ENCODE measurements around the gene CYP39A1. TPM values are rescaled to one million over a fixed set of nuclear protein-coding genes. Genes with fewer than 3 reads are reported as not detected.

The CYP39A1 gene
- total and polyA plus RNA-seq, 2 of the 13 experiments (the other 11 are each of a cell fraction or from before 2014, with no cell fraction given) = 0.13 TPM; not detected in 1

GRCh38 chr6:46575530-46575929, 77.1 kb downstream of the CYP39A1 start (continued):
- TF ChIP-seq ZNF710 (CRISPR knock-in tag; IDR thresholded peaks at IDR 0.05; ENCODE audit: borderline replicate concordance) (no peak), RBFOX2 (IDR thresholded peaks at IDR 0.05; ENCODE audit: low read depth, low read length) (no peak), HOXA3 (CRISPR knock-in tag; IDR thresholded peaks at IDR 0.05) (no peak), ZNF776 (CRISPR knock-in tag; IDR thresholded peaks at IDR 0.05) (no peak), SRY (CRISPR knock-in tag; IDR thresholded peaks at IDR 0.05) (no peak), RNF2 (conservative IDR thresholded peaks at IDR 0.05; ENCODE audit: low read depth) (no peak), DBP (CRISPR knock-in tag; IDR thresholded peaks at IDR 0.05; ENCODE audit: not compliant biosample characterization) (no peak), U2AF1 (optimal IDR thresholded peaks at IDR 0.05; ENCODE audit: low read depth, low read length) (no peak), ZNF687 (CRISPR knock-in tag; IDR thresholded peaks at IDR 0.05) (no peak)

Data from HepG2 (cell line).